Measurements from ENCODE around the gene TNKS1BP1. TPM values are rescaled to one million over a fixed set of nuclear protein-coding genes. Genes with fewer than 3 reads are reported as not detected.

The TNKS1BP1 gene
- total and polyA plus RNA-seq, 9 of the 15 experiments (the other 6 are each of a cell fraction or from before 2014, with no cell fraction given), result 1.1 to 47.2 (median 10.9) TPM

GRCh38 chr11:57348636-57349313 lies 24.0 kb upstream of the TNKS1BP1 start:
- in situ Hi-C loops (cut with MboI), result loop anchor here (10.0 kb wide), 2 partner anchors 176 to 1166 kb away; no protein-coding TSS in a partner anchor
- BruUV-seq (replicated peaks), result no TSS peak
- Histone ChIP-seq H4K20me1 (replicated peaks; ENCODE audit: control insufficient read depth, insufficient read depth, low read length) (no peaks in the 10 kb centered on the region), H3K4me1 (replicated peaks in 1 of 2; ENCODE audit: control insufficient read depth in 2 of 2, insufficient read depth in 2 of 2, low read length in 2 of 2) (peaks cover 21% of the 10 kb centered on the region in 2 experiments), H3K79me2 (ENCODE audit: control insufficient read depth, insufficient read depth, low read length) (no peaks in the 10 kb centered on the region), H3K27me3 (ENCODE audit: control insufficient read depth in 2 of 2, insufficient read depth in 2 of 2, low read length in 2 of 2) (no peaks in the 10 kb centered on the region), H3K4me3 (no peak overlapping the region), H2AFZ (ENCODE audit: low read depth, low read length) (no peak overlapping the region), H3K27ac (ENCODE audit: extremely low read depth, low read depth, low read length) (no peak overlapping the region), H3K36me3 (ENCODE audit: control insufficient read depth, insufficient read depth, low read length) (no peaks in the 10 kb centered on the region), H3K9me1 (ENCODE audit: control insufficient read depth, insufficient read depth, low read length) (no peaks in the 10 kb centered on the region), H3K9ac (ENCODE audit: insufficient read depth in 1 of 2, low read depth in 2 of 2, low read length in 2 of 2) (no peak overlapping the region), H3K4me2 (ENCODE audit: insufficient read depth, low read length) (no peak overlapping the region), H3K9me3 (replicated peaks; ENCODE audit: control insufficient read depth, insufficient read depth, low read depth, low read length) (0 out of 2 replicates have a peak, but pooled peaks cover 4% of the 10 kb centered on the region)
- DNase-seq (ENCODE audit: extremely low read depth in 1 of 4, low spot score in 3 of 4) (no peak), FAIRE-seq (no peak), ATAC-seq (no peak)
- CTCF ChIA-PET (ENCODE audit: low intra/inter-chr PET ratio), result interaction anchor here (0.6 to 0.7 kb wide), 3 partner anchors 172 to 1833 kb away, joined by 3 to 5 read pairs (median 3); no protein-coding TSS in a partner anchor
- 66% methylated on average over 12 of the region's 14 CpGs for WGBS (ENCODE audit: insufficient coverage, low coverage, missing lambda C conversion rate)
- TF ChIP-seq AFF4 (CRISPR knock-in tag; IDR thresholded peaks at IDR 0.05), result no peak
- no peak for TF ChIP-seq KLF1 (tag; IDR thresholded peaks at IDR 0.05)
- TF ChIP-seq XRCC5 (IDR thresholded peaks at IDR 0.05; ENCODE audit: low read depth, low read length), result no peak
- no peak for TF ChIP-seq ZNF133 (CRISPR knock-in tag; IDR thresholded peaks at IDR 0.05)
- TF ChIP-seq SAFB (IDR thresholded peaks at IDR 0.05; ENCODE audit: borderline replicate concordance, low read depth, low read length), result no peak
- TF ChIP-seq SMAD2 (IDR thresholded peaks at IDR 0.05; ENCODE audit: low read depth, low read length), result no peak
- no peak for TF ChIP-seq CHD1 (IDR thresholded peaks at IDR 0.05; ENCODE audit: low read length)
- no peak for TF ChIP-seq ZNF212 (CRISPR knock-in tag; IDR thresholded peaks at IDR 0.05)
- TF ChIP-seq ZSCAN32 (CRISPR knock-in tag; IDR thresholded peaks at IDR 0.05), result no peak
- POLR2A ChIA-PET, result interaction anchor here (0.7 to 1.4 kb wide), 2 partner anchors 13 to 84 kb away, joined by 3 to 4 read pairs; partner anchors contain the start of gene SSRP1
- intact Hi-C loops (cut with micrococcal nuclease), result loop anchor here (5.0 to 10.0 kb wide), 2 partner anchors 446 to 1164 kb away; no protein-coding TSS in a partner anchor

Data from K562 (cell line).